Skeletal muscle satellite cell (primary cell): ENCODE data around the gene CEBPA.

Experiments used
- H3K27me3 ChIP-seq: 2 replicates; pipeline ENCODE4 v1.7.0; 2013; ENCODE audit warnings: low read length; ENCODE audit not compliant: control insufficient read depth, insufficient read depth
- H3K36me3 ChIP-seq: 2 replicates; pipeline ENCODE4 v1.7.0; 2013; ENCODE audit warnings: mild to moderate bottlenecking, control low read depth, low read length; ENCODE audit not compliant: insufficient read depth
- H3K4me1 ChIP-seq: 2 replicates; pipeline ENCODE4 v1.7.0; 2013; ENCODE audit warnings: low read length; ENCODE audit not compliant: control insufficient read depth, insufficient read depth
- H3K4me2 ChIP-seq: 2 replicates; pipeline ENCODE4 v1.7.0; 2013; ENCODE audit warnings: mild to moderate bottlenecking, low read length
- H3K4me3 ChIP-seq: 2 replicates; pipeline ENCODE4 v1.7.0; 2013; ENCODE audit warnings: low read length
- H3K9ac ChIP-seq: 2 replicates; pipeline ENCODE4 v1.7.0; 2013; ENCODE audit warnings: mild to moderate bottlenecking, low read depth, low read length, moderate library complexity
- H3K9me3 ChIP-seq: replicated peaks from 2 replicates; pipeline ENCODE4 v1.7.0; 2013; ENCODE audit warnings: mild to moderate bottlenecking, control low read depth, low read length

The CEBPA gene

DNA sequence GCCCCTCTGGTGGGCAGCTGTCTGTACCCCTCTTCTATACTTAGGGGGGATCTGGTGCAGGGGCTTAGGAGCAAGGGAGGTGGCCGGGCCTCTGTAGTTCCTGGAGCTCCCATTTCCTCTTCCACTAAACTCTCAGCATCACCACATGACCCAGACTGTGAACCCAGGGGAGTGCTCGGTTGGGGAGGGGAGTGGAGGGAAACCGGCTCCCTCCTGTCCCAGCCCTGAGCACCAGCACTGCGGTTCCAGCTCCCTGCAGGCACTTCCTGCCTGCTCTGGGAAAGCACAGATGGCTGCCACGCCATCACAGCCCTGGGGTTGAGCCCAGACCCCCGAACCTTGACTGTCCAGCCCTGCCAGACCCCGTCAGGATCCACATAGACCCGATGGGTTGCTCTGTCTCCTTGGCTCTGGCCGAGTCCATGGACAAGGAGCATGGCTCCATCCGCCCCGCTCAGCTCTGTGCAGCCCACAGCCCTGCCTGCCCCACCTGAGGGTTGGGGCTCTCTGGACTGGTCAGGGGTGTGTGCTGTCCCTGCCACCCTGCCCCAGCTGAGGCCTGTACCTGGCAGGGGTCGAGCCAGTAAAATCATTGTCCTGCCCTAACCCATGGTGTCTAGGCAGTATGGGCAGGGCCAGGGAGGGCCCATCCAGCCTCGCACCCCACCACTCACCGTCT, 40.7 kb downstream of the CEBPA start:
- no peak overlapping the region for H3K4me2 ChIP-seq
- no peaks in the 10 kb centered on the region for H3K4me1 ChIP-seq
- no peak overlapping the region for H3K4me3 ChIP-seq
- H3K9ac ChIP-seq: no peak overlapping the region
- no peaks in the 10 kb centered on the region for H3K9me3 ChIP-seq
- H3K36me3 ChIP-seq: no peaks in the 10 kb centered on the region
- peaks cover 15% of the 10 kb centered on the region for H3K27me3 ChIP-seq

GRCh38 chr19:33260628-33261418, 41.5 kb downstream of the CEBPA start:
- Histone ChIP-seq H3K4me3 (no peak overlapping the region), H3K9me3 (no peaks in the 10 kb centered on the region), H3K4me1 (no peaks in the 10 kb centered on the region), H3K9ac (no peak overlapping the region), H3K36me3 (no peaks in the 10 kb centered on the region), H3K27me3 (peaks cover 23% of the 10 kb centered on the region), H3K4me2 (no peak overlapping the region)

GRCh38 chr19:33259539-33259938, 42.8 kb downstream of the CEBPA start:
- H3K9ac ChIP-seq: no peak overlapping the region
- H3K9me3 ChIP-seq: no peaks in the 10 kb centered on the region
- H3K4me3 ChIP-seq: no peak overlapping the region
- no peak overlapping the region for H3K4me2 ChIP-seq
- no peaks in the 10 kb centered on the region for H3K4me1 ChIP-seq
- peaks cover 28% of the 10 kb centered on the region for H3K27me3 ChIP-seq
- H3K36me3 ChIP-seq: no peaks in the 10 kb centered on the region

DNA sequence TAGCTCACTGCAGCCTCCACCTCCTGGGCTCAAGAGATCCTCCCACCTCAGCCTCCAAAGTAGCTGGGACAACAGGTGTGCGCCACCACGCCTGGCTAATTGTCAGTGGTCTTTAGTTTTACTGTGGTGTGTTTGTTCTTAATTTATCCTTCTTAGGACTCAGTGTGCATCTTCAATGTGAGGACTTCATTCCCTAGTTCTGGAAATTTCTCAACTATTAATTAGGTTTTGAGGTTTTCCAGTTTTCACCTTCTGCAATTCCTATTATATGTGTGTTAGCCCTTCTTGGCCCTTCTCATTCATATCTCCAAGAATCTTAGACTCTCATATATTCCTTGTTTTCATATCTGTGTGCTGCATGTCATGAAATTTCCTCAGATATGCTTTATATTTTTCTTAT, 44.5 kb downstream of the CEBPA start:
- Histone ChIP-seq H3K27me3 (peaks cover 26% of the 10 kb centered on the region), H3K4me1 (no peaks in the 10 kb centered on the region), H3K36me3 (no peaks in the 10 kb centered on the region), H3K4me2 (no peak overlapping the region), H3K4me3 (no peak overlapping the region), H3K9ac (no peak overlapping the region), H3K9me3 (no peaks in the 10 kb centered on the region)

GRCh38 chr19:33256261-33256660, 46.1 kb downstream of the CEBPA start:
- Histone ChIP-seq H3K4me2 (no peak overlapping the region), H3K36me3 (no peaks in the 10 kb centered on the region), H3K9ac (no peak overlapping the region), H3K27me3 (peaks cover 26% of the 10 kb centered on the region), H3K4me3 (no peak overlapping the region), H3K4me1 (no peaks in the 10 kb centered on the region), H3K9me3 (no peaks in the 10 kb centered on the region)

DNA sequence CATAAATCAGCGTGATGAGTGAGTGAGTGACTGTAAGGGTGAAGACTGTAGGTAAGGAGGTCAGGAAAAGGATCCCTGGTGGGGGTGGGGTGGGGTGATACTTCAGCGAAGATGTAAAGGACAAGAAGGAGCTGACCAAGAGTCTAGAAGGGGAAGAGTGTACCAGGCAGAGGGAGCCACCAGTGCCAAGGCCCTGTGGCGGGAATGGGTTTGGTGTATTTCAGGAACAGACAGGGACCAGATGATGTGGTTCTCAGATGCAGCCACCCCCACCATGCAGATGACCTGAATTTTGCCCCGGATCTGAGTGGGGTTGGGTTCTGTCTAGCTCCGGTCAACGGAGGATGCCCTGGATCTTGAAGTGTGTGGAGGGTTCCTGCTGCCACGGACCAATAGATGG, 46.6 kb downstream of the CEBPA start:
- H3K4me2 ChIP-seq: no peak overlapping the region
- no peaks in the 10 kb centered on the region for H3K9me3 ChIP-seq
- H3K27me3 ChIP-seq: peaks cover 26% of the 10 kb centered on the region
- H3K4me3 ChIP-seq: no peak overlapping the region
- no peaks in the 10 kb centered on the region for H3K36me3 ChIP-seq
- H3K4me1 ChIP-seq: no peaks in the 10 kb centered on the region
- no peak overlapping the region for H3K9ac ChIP-seq

DNA sequence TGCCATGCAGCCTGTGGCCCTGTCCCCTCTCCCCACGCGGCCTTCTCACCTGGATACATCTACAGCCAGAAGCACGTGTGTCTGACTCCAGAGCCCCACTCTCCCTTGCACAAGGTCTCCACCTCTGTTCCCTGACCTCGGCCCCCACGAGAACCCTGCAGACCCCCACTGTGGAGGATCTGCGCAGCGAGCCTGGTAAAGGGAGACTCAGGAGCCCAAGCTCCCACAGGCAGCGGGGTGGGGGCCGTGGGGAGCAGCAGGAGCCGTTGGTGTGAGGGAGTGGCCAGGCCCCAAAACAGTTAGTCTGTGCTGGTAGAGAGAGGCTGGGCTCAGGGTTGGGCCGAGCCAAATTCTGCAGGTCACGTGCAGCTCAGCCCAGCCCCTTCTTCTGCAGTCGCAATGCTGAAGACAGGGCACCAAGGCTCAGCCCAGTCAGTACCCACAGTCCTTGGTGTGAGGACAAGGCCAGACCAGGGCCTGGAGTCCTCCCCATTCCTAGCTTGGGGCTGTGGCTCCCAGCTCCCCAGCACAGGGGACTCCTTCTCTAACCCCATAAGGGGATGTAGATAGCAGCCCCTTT, 48.0 kb downstream of the CEBPA start:
- H3K9me3 ChIP-seq: no peaks in the 10 kb centered on the region
- no peaks in the 10 kb centered on the region for H3K36me3 ChIP-seq
- H3K4me1 ChIP-seq: no peaks in the 10 kb centered on the region
- no peak overlapping the region for H3K4me3 ChIP-seq
- H3K9ac ChIP-seq: no peak overlapping the region
- no peak overlapping the region for H3K4me2 ChIP-seq
- peaks cover 26% of the 10 kb centered on the region for H3K27me3 ChIP-seq

DNA sequence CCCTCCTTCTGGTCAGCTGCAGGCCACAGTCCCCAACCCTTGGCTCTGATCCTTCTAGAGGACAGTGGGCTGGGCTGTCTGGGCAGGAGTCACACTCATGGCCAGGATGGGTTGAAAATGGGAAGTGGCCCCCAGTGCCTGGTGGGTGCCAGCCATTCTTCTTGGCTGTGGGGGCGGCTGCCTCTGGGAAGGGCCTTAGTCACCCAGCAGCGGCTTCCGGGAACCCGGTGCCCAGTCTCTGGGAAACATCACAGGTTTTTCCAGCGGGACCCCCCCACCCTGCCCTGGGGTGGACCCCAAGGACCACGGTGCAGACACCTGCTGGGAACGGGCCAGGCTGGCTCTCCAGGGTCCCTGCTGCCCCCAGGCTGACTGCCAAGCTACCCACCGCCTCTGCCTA, 49.4 kb downstream of the CEBPA start:
- Histone ChIP-seq H3K4me3 (no peak overlapping the region), H3K4me1 (no peaks in the 10 kb centered on the region), H3K9me3 (no peaks in the 10 kb centered on the region), H3K9ac (no peak overlapping the region), H3K27me3 (peaks cover 26% of the 10 kb centered on the region), H3K4me2 (no peak overlapping the region), H3K36me3 (no peaks in the 10 kb centered on the region)

DNA sequence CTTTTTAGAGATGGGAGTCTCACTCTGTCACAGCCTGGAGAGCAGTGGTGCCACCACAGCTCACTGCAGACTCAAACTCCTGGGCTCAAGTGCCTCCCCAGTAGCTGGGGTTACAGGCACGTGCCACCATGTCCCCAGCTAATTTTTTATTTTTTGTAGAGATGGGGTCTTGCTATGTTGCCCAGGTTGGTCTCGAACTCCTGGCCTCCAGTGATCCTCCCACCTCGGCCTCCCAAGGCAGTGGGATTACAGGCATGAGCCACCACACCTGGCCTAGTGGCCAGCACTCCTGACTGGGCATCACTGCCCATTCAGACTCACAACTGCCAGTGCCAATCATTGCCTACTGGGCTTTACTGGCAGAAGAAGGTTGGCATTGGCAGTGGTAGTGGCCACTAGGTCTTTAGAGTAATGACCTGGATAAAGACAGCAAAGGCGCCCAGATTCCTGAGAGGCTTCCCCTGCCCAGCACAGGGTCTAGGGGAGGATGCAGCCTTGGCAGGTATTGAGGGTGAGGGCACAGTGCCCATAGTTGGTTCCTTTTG, 49.8 kb downstream of the CEBPA start:
- Histone ChIP-seq H3K4me3 (no peak overlapping the region), H3K9me3 (no peaks in the 10 kb centered on the region), H3K36me3 (no peaks in the 10 kb centered on the region), H3K4me2 (no peak overlapping the region), H3K9ac (no peak overlapping the region), H3K4me1 (no peaks in the 10 kb centered on the region), H3K27me3 (peaks cover 26% of the 10 kb centered on the region)

DNA sequence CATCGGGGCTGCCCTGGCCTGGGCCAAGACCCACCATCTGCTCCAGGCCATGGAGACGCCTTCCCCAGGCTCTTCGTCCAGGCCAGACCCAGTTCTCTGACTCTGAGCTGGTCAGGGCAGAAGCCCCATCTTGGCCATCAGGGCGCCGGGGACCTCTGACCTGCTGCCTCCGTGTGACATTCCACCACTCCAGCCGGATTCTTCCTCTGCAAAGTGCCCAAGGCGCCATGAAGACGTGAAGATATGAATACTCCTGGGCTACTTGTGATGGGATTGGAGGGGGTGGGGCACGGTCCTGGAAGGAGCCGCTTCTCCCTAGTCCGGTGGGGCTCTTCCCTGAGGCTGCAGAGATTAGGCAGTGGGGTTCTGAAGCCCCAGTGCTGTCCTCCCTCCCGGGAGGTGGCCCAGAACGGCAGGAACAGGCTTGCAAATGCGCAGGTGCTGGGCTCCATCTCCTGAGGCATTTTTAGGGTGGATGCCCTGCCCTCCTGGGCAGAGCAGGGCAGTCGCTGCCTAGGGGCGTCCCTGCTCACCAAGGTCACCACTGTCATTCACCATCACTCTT, 50.7 kb downstream of the CEBPA start:
- Histone ChIP-seq H3K4me1 (no peaks in the 10 kb centered on the region), H3K9me3 (no peaks in the 10 kb centered on the region)

GRCh38 chr19:33251076-33251475, 51.3 kb downstream of the CEBPA start:
- Histone ChIP-seq H3K9ac (no peak overlapping the region), H3K27me3 (peaks cover 19% of the 10 kb centered on the region), H3K4me3 (no peak overlapping the region), H3K36me3 (no peaks in the 10 kb centered on the region), H3K9me3 (no peaks in the 10 kb centered on the region), H3K4me1 (no peaks in the 10 kb centered on the region), H3K4me2 (no peak overlapping the region)

More for the DNA sequence above, 50.7 kb downstream of the CEBPA start:
- no peak overlapping the region for H3K4me2 ChIP-seq
- H3K4me3 ChIP-seq: no peak overlapping the region
- peaks cover 24% of the 10 kb centered on the region for H3K27me3 ChIP-seq
- no peak overlapping the region for H3K9ac ChIP-seq
- no peaks in the 10 kb centered on the region for H3K36me3 ChIP-seq
